CD1c-positive myeloid dendritic cell (primary cell): Measurements from ENCODE around the gene ZNF429.
"Not testable (repeated sequence)": the region's sequence is repeated elsewhere in the genome, so short reads cannot be mapped to it uniquely, and the experiment has no call there.

Source experiments
- DNase-seq: peaks from one replicate; pipeline ENCODE4 v3.0.0-alpha.2; 2016; ENCODE audit errors: extremely low spot score

Gene ZNF429

DNA sequence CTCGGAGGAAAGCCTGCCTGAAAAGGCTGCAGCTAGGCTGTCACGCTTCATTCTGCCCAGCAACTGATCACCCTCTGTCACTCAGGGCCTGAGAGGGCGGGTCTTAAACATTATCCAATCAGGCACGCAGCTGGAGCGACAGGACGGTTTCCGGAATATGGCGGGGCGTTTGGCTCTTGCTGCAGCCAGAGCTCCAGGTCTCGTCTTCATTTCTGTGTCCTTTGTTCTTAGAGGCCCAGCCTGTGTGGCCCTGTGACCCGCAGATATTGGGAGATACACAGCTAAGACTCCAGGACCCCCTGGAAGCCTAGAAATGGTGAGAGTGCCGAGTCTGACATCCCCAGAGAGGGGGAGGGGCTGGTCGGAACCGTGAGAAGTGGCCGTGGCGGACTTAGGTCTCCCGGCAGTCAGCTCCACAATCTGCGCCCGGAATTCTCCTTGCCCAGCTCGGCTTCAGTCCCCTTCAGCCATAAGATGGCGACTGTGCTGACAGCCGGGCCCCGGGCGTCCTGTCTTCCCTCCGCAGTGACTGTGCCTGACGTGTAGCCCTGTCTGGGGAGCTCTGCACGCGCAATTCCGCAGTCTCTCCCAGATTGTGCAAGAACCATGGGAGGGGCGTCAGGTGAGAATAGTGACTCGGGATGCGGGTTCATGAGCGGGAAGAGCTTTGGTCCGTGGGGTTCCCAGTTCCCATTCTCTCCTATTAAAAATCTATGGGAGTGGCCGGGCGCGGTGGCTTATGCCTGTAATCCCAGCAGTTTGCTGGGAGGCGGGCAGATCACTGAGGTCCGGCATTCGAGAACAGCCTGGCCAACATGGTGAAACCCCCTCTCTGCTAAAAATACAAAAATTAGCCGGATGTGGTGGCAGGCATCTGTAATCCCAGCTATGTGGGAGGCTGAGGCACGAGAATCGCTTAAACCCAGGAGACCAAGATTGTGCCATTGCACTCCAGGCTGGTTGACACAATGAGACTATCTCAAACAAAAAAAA is at the start of gene ZNF429:
Gene ZNF429, plus strand, starts transcription at position 144 of the 993 bp plus-strand sequence. Its CDS starts 170 bp downstream, at position 314.
- peak; percentile 96 for DNase-seq

DNA sequence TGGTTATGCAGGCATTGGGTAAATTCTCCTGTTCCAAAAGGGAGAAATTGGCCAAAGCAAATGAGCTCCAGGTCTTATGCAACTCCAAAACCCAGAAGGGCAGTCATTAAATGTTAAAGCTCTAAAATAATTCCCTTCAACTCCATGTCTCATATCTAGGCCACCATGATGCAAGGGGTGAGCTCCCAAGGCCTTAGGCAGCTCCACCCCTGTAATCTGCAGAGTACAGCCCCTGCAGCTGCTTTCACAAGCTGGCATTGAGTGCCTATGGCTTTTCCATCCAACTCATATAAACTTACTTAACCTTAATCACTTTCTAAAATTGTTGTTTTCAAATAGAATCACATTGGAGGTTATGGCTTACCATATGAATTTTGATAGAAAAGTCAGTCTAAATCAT is 44.7 kb upstream of the ZNF429 start:
- DNase-seq, result no peak

DNA sequence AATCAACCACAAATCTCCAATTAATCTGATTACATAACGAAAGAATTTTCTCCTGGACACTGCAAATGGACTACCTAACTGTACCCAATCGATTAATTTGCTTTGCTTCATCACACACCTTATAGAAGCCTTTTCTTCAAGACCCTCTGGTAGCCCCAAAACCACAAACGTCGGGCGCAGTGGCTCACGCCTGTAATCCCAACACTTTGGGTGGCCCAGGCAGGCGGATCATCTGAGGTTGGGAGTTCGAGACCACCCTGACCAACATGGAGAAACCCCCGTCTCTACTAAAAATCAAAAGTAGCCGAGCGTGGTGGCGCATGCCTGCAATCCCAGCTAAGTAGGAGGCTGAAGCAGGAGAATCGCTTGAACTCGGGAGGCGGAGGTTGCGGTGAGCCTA is 42.9 kb upstream of the ZNF429 start:
- DNase-seq, result no peak

DNA sequence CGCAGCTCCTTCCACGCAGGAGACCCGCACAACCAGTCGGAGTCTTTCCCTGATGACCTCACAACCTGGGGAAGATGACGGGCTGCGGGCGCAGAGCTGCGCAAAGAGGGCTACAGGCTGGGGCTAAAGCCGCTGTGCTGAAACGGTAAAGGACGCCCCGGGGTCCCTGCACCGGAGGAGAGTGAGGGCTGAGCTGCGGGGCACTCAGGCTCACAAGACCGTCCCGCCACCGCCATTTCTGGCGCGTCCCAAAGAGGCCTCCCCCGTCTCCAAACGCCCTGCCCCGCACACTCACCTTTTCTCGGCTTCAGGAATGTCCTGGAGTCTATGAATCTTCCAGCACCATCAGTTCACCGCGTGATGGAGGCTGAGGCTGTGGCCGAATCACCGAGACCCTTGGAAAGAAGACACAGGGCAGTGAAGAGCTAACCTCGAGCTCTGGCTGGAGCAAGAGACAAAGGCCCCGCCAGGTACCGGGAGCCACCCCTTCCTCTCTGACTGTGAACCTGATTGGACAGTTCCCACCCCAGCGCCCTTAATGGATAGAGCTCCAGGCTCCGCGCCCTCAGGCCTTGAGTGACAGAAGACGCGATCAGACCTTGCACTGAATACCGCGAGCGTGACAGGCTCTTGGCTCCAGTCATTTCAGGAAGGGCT is 41.8 kb upstream of the ZNF429 start:
- DNase-seq, result peak; percentile 7

DNA sequence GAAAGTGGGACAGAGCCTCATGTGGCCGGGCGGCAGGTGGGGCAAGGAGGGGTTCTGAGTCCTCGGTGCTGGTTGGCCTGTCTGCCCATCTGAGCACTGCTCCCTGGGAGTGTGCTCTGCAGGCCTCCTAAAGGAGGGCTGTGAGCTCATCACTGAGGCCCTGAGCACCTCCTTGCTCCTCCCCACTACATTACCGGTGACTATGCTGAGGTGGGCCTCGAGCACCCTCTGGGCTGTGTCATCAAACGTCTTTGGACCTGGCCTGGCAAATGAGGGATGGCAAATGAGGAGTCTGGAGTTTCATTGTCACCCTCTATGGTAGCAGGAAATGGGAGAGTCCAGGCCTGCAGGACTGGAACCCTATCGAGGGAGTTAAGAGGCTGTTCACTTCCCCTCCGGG is 38.8 kb upstream of the ZNF429 start:
- no peak for DNase-seq

DNA sequence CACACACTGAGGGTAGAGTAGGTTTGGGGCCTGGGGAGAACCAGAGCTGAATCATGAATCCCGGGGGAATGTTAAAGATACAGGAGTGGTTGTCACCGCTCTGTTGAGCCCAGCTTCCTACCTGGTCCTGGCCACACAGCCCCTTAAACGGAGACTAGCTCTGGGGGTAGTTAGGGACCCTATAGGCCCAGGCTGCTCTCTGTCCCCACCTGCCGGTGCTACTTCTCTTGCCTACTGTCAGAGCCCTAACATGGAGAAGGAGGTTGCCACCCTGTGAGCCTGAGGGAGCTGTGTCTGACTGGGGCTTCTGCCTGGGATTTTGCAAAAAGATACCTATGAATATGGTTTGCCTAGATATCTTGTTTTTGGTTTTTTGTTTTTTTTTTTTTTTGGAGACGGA is 36.6 kb upstream of the ZNF429 start:
- DNase-seq, result no peak

DNA sequence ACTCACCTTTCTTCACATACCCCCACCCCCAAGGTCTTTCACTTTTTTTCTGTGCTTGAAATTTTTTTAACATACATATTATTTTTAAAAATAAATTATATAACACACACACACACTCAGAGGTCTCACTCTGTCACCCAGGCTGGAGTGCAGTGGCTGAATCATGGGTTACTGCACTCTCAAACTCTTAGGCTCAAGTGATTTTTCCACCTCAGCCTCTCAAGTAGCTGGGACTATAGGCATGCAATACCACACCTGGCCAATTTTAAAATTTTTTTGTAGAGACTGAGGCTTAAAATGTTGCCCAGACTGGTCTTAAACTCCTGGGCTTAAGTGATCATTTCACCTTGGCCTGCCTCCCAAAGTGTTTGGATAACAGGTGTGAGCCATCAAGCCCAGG is 32.9 kb upstream of the ZNF429 start:
- DNase-seq, result no peak

DNA sequence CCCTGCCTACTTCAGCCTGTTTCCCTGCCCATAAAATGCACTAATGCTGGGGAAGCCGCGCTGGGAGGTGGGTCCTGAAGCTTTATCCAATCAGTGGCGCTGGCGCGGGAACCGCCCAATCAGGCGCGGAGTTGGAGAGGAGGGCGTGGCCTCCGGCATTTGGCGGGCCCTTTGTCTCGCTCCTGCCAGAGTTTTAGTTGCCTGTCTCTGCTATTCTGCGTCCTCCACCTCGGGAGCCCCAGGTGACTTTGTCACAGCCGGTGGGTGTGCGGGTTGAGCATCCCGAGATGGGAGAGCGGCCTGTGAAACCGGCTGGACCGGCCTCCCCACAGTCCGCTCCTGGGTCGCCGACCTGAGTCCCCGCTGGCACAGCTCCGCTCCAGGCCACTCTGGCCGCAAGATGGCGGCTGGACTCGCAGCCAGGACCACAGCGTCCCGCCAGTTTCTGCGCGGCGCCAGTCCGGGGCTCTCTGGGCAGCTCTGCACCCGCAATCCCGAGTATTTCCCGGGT is 30.7 kb upstream of the ZNF429 start:
- DNase-seq, result peak; percentile 89

DNA sequence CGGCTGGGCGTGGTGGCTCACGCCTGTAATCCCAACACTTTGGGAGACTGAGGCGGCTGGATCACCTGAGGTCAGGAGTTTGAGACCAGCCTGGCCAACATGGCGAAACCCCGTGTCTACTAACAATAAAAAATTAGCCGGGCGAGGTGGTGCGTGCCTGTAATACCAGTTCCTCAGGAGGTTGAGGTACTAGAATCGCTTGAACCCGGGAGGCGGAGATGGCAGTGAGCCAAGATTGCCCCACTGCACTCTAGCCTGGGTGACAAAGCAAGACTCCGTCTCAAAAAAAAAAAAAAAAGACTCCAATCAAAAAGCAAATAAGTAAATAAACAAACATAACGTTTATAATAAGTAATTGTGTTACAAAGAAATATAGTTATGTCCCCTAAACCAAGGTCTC is 23.0 kb upstream of the ZNF429 start:
- not testable (repeated sequence) for DNase-seq

DNA sequence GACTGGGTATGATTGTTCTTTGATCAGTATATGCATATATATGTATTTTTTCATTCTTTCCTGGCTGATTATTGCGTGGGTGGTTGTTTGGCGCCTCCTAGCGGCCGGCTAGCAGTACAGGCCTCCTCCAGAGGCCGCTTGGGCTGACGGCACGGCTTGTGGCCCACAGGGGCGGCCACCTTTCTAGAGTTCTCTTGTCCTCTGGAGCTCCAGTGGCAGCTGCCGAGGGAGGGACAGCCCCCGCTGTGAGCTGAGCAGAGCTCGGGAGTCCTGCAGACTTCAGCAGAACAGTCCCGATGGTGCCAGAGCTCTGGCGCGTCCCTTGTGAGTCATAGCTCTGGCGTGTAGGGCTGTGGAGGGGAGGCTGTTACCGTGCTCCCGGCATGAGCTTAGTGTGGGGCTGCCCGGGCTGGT is 22.5 kb upstream of the ZNF429 start:
- peak; percentile 61 for DNase-seq

DNA sequence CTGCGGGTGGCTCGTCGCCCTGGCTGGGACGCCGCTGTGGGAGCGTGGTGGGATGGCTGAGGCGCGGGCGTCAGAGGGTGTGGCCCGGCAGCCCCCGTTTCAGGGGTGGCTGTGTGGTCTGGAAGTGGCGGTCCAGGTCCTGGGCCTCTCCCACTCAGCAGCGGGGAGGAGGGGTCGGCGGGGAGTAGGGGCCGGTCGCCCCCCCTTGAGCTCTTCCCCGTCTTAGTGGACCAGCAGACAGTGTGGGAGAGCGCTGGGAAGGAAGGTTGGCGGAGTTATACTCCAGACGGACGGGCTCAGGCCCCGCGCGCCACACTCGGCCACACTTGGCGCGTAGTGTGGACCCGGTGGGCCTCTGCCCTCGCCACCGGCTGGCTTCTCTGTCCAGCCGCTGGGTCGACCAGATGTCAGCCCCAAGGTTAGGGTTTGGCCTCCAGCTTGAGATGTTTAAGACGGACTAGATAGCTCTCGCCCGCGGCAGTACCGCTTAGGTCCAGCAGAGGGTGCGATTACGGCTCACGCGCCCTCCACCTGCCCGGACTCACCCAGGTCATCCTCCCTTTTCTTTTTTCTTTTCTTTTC is 21.7 kb upstream of the ZNF429 start:
- DNase-seq, result peak; percentile 57

DNA sequence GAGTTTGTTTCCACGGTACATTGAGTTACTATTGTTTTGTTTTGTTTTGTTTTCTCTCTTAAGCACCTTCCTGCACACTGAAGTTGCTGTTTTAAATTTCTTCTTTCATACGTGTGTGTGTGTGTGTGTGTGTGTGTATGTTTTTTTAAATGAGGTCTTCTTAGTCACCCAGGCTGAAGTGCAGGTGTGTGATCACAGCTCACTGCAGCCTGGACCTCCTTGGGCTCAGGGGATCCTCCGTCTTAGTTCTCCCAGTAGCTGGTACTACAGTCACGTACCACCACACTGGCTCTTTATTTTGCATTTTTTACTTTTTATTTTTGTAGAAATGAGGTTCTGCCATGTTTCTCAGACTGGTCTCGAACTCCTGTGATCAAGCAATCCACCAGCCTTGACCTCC is 20.8 kb upstream of the ZNF429 start:
- no peak for DNase-seq

DNA sequence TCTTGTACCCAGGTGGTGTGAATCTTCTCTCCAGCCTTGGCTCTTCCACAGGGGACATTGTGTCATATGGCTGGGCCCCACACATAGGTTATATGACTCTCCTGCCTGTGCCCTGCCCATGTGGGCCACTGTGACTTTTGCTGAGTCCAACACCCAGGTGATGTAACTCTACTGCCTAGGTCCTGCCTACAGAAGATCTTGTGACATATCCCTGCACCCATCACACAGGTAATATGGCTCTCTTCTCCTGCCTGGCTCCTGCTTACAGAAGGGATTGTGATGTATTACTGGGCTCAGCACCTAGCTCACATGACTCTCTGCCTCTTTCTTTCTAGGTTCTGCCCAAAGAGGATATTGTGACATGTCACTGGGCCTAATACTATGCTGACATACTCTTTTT is 19.5 kb upstream of the ZNF429 start:
- DNase-seq, result no peak

DNA sequence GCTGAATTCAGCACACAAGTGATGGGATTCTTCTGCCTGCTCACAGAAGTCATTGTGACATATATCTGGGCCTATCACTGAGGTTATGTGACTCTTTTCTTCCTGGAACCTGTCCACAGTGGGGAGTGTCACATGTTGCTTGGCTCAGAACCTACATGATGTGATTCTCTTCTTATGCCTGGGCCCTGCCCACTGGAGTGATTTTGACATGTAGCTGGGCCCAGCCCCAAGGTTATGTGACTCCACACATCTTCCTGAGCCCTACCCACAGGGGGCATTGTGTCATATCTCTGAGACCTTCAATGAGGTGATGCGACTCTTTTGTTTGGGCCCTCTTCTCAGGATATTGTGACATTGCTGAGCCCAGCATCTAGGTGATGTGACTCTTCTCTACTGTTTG is 17.4 kb upstream of the ZNF429 start:
- no peak for DNase-seq

DNA sequence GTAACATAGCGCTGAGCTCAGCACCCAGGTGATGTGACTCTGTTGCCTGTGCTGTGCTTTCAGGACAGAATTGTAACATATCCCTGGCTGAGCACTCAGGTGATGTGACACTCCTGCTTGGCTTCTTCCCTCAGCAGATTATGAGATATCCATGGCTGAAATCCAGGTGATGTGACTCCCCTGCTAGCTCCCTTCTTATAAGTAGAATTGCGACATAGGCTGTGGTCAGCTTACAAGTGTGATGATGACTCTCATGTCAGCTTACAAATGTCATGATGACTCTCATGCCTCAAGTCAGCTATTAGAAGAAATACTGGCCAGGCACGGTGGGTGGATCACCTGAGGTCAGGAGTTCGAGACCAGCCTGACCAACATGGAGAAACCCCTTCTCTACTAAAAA is 14.3 kb upstream of the ZNF429 start:
- no peak for DNase-seq

DNA sequence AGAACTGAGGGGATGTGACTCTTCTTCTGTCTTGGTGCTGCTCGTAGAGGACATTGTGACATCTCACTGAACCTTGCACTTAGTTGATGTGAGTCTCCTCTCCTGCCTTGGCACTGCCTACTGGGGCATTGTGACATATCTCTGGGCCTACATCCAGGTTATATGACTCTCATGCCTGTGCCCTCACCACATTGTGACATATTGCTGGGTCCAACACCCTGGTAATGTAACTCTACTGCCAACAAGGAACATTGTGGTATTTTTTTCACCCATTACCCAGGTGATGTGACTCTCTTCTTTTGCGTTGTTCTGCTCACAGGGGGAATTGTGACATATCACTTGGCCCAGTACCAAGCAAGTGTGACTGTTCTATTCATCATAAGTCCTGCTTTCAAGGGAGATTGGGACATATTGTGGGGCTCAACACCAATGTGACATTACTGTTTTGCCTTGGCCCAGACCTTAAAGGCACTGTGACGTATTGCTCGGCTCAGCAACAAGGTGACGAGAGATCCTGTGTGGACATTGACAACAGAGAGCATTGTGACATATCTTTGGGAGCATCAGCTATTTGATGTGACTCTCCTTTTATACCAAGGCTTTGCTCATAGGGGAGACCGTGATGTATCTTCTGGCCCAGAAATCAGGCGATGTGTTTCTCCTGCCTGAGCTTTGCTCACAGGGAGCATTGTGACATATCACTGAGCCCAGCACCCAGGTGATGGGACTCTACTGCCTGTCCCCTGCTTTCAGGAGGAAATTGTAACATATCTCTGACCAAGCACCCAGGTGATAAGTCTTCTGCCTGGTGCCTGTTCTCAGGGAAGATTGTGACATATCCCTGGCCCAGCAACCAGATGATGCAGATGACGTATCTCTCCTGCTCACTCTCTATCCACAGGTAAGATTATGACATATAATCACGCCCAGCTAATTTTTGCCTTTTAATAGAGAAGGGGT is 12.2 kb upstream of the ZNF429 start:
- DNase-seq, result peak; percentile 2

DNA sequence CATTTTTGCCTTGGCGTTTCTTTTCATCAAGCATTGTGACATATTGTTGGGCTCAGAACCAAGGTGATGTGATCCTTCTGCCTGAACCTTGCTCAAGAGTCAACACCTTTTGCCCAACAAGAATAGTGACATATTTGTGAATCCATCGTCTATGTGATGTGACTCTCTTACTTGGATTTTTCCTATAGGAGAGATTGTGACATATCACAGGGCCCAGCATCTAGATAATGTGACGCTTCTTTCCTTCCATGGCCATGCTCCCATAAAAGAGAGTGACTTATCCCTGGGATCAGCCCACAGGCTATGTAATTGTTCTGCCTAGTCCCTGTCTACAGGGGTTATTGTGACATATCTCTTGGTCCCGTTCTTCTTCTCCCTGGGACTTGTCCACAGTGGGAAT is 8.5 kb upstream of the ZNF429 start:
- DNase-seq, result no peak

DNA sequence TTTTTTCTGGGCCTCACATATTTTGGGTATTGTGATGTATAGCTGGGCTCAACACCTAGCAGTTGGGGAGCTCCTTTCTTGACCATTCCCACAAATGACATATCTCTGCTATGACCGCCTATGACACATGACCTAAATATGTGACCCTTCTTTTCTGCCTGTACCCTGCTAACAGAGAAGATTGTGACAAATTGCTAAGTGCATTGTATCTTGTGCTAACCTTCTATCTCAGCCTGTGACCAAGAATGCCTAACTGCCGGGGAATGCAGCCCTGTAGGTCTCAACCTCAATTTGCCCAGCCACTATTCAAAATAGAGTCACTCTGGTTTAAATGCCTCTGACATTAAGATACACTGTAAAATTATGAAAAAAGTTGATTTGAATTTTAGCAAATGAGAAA is 6.8 kb upstream of the ZNF429 start:
- no peak for DNase-seq

DNA sequence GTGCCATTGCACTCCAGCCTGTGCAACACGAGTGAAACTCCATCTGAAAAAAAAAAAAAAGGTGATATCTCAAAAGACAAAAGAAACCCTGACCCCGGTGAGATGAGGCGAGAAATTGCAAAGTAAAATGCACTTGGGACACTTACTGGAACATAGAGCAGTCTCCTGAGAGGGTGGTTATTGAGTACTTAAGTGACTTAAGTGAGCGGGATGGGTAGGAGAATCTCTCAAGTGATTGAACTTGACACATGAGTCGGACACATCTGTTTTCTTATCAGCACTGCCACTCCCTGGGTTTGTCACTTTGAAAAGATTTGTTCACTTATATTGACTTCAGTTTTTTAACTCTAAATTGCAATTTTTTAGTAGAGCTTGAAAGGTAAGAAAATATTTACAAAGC is 2.8 kb downstream of the ZNF429 start:
- no peak for DNase-seq

DNA sequence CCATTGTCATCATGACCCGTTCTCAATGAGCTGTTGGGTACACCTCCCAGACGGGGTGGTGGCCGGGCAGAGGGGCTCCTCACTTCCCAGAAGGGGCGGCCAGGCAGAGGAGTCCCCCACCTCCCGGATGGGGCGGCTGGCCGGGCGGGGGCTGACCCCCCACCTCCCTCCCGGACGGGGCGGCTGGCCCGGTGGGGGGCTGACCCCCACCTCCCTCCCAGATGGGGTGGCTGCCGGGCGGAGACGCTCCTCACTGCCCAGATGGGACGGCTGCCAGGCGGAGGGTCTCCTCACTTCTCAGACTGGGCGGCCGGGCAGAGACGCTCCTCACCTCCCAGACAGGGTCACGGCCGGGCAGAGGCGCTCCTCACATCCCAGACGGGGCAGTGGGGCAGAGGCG is 5.7 kb downstream of the ZNF429 start:
- not testable (repeated sequence) for DNase-seq

DNA sequence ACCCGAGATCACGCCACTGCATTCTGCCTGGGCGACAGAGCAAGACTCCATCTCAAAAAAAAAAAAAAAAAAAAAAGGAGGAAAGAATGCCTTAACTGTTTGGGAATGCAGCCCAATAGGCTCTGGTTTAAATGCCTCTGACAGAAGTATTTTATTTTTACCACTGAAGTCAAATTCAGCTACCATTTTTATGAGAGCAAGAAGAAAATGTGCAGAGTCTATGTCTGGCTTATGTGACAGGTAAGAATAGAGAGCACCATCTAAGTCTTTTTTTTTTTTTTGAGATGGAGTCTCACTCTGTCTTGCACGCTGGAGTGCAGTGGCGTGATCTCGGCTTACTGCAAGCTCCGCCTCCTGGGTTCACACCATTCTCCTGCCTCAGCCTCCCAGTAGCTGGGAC is 7.2 kb downstream of the ZNF429 start:
- DNase-seq, result not testable (repeated sequence)
